Occipital lobe (tissue), 2 donors: ENCODE results near the gene CC2D1A. TPM values are rescaled to one million over a fixed set of nuclear protein-coding genes. Genes with fewer than 3 reads are reported as not detected.
A peak's percentile ranks its signal among the peaks of the same experiment; 100 is the strongest.

Experiments
- DNase-seq: peaks from one replicate; lab custom pipeline; 2025; lab: John Stamatoyannopoulos, UW
- total RNA-seq: library from RNA; depleted of rRNA; stranded (reverse); fragments of >200 nt; gene quantifications from one replicate; pipeline ENCODE4 v1.2.3, GENCODE V29; 2014

The CC2D1A gene
- total RNA-seq, 1 donor from 2014 or later = 8.9 TPM

- DNase-seq = no peak
These were observed 29.2 kb upstream of the CC2D1A start, which contains the start of gene NANOS3 for GRCh38 chr19:13876834-13877233. TSS of gene NANOS3 (plus strand) at chr19:13877134. CDS start at chr19:13877249, 115 bp downstream.

DNA sequence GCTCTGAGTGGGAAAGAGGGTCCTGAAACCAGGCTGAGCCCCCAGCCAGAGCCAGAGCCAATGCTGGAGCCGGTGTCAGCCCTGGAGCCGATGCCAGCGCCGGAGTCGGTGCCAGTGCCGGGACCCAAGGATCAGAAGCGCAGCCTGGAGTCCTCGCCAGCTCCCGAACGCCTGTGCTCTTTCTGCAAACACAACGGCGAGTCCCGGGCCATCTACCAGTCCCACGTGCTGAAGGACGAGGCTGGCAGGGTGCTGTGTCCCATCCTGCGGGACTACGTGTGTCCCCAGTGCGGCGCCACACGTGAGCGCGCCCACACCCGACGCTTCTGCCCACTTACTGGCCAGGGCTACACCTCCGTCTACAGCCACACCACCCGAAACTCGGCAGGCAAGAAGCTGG, 28.7 kb upstream of the CC2D1A start:
- DNase-seq = no peak

GRCh38 chr19:13880059-13881043, 25.6 kb upstream of the CC2D1A start:
- peak; percentile 93 for DNase-seq

- no peak for DNase-seq
These were observed 24.7 kb upstream of the CC2D1A start for GRCh38 chr19:13881251-13881691.

DNA sequence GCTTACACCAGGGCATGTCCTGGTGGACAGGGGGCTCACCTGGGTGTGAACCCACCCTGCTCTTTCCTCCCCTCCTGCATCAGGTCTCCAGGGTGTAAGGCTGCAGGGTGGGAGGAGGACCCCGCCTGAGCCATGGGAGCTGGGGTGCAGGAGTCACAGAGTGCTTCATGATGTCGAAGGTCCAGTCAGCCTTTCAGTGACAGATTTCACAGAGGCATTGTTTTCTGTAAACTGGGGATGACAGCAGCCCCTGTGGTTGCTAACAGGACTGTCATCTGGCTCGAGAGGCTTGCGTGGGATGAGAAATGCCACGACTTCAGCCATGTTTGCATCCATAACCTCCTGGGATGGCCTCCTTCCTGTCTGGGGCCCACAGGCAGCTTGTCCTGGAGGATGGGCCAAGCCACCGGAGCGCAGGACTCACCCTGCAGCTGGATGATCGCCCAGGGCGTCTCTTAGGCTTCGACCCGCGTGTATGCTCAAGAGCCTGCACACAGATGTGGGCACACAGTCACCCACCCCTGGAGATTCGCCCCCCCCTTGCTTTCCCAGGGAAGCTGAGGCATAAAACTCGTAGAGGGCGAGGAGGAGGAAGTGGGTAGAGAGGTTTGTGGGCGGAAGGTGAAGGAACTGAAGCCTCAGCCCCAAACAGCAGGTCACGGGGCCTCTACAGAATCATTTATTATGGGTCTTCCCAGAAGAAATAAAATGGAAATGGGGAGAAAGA, 24.1 kb upstream of the CC2D1A start:
- DNase-seq = no peak

GRCh38 chr19:13882419-13882795, 23.6 kb upstream of the CC2D1A start:
- DNase-seq = no peak

- DNase-seq = no peak
These were observed 23.2 kb upstream of the CC2D1A start for GRCh38 chr19:13882836-13883235.

DNA sequence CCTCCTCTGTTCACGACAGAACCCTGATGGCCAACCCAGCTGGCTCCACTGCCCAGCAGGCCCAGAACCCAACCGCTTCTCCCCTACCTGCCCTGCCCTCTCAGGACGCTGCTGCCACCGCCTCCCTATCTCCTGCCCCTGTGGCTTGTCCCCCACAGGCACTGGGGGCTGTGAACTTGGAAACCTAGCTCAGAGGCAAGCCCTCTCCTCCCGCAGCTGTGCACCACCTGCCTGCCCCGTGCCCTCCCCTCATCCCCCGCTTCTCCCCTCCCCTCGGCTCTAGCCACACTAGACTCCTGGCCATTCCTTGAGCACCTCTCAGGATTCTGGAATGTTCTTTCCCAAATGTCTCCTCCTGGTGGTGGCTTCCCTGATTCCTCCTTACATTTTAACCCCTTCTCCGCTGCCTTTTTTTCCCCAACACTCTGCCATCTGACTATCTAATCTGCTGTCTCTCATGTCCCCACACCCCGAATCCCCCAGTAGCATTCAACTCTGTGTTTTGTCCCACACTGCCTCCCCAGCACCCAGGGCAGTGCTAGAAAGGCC, 22.4 kb upstream of the CC2D1A start:
- DNase-seq = no peak

GRCh38 chr19:13884726-13885591, 21.0 kb upstream of the CC2D1A start:
- no peak for DNase-seq

GRCh38 chr19:13885826-13886365, 20.1 kb upstream of the CC2D1A start:
- DNase-seq = no peak

GRCh38 chr19:13887018-13887436, 19.0 kb upstream of the CC2D1A start:
- DNase-seq = no peak

GRCh38 chr19:13887517-13887916, 18.5 kb upstream of the CC2D1A start:
- no peak for DNase-seq

GRCh38 chr19:13888281-13888680, 17.7 kb upstream of the CC2D1A start:
- DNase-seq = no peak

DNA sequence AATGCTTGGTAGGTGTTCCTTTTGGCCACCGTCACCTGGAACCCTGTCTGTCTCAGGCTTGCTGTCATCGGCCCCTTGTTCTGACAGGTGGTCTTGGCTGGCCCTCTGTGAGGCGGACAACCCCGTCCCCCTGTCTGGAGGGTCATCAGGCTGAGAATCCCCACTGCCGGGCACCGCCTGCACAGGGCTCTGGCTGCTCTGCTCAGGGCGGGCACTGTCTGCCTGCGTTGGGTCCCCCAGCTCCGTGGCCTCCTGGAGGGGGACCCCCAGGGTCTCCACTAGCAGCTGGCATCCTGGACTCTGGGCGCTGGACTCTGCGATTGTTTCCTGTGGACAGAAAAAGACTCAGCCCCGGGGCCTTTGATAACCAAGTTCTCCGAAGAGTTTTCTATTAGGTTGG, 15.9 kb upstream of the CC2D1A start:
- no peak for DNase-seq

DNA sequence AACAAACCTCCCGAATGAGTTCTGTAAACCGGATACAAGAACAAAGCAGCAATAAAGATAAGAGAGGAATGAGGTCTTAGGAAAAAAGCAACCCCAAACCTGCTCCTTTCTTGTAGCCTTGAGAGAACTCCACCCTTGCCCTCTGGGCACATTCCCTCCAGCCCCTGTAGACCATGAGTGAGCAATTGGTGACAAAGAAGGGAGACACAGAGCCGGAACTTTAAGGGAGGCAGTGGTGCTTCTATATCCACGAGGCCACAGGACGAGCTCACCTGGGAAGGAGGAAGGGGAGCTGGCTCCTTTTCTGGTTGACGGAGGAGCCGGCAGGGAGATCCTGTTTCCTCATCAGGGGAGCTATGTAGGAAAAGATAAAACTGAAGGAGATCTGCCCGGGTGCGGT, 13.1 kb upstream of the CC2D1A start:
- DNase-seq = no peak

- no peak for DNase-seq
These were observed 11.4 kb upstream of the CC2D1A start for GRCh38 chr19:13894552-13894951.

DNA sequence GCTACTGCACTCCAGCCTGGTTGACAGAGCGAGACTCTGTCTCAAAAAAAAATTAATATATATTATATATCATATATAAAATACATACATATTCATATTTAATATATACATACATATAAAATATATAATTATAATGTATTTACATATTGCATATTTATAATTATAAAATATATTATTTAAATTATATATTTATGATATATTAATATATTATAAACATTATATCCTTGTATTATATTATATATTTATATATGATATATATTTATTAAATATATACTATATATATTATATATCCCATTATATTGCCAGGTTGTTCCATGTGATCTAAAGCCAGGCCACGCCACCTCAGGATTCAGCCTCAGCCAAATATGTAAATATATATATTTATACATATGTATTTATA, 9.8 kb upstream of the CC2D1A start:
- DNase-seq = no peak

- DNase-seq = no peak
These were observed 6.6 kb upstream of the CC2D1A start for GRCh38 chr19:13899393-13899792.

GRCh38 chr19:13899912-13900584, 6.0 kb upstream of the CC2D1A start:
- DNase-seq = no peak

DNA sequence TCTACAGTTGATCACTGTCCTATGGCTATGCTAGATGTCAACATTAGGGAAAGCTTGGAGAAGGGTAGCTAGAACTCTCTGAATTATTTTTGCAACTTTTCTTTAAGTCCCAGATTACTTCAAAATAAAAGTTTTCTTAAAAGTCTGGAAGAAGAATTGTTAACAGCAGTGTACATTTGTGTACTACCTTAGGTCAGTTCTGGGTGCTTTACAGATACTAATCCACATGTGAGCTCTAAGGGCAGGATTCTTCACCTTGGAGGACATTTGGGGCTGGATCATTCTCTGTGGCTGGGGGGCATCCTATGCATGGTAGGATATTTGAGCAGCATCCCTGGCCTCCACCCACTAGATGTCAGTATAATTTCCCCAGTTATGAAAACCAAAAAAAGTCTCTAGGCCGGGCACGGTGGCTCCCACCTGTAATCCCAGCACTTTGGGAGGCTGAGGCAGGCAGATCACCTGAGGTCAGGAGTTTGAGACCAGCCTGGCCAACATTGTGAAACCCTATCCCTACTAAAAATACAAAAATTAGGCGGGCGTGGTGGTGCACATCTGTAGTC, 2.9 kb upstream of the CC2D1A start:
- no peak for DNase-seq
